LNCaP clone FGC (cell line): ENCODE data around the gene USP20.

Source experiments
- DNase-seq: peaks from one replicate; pipeline ENCODE4 v3.0.0-alpha.2; 2011; ENCODE audit warnings: low read depth
- H3K4me3 ChIP-seq: 2 replicates; pipeline ENCODE4 v1.5.1; 2011; ENCODE audit warnings: mild to moderate bottlenecking, low read depth, low read length, control low read depth
- TF ChIP-seq, protein P1 (sequence below): IDR thresholded peaks from 2 replicates; pipeline ENCODE4 v1.5.1; 2012; ENCODE audit warnings: mild to moderate bottlenecking; ENCODE audit not compliant: control insufficient read depth, insufficient read depth; ENCODE audit errors: extremely low read depth

The USP20 gene

DNA sequence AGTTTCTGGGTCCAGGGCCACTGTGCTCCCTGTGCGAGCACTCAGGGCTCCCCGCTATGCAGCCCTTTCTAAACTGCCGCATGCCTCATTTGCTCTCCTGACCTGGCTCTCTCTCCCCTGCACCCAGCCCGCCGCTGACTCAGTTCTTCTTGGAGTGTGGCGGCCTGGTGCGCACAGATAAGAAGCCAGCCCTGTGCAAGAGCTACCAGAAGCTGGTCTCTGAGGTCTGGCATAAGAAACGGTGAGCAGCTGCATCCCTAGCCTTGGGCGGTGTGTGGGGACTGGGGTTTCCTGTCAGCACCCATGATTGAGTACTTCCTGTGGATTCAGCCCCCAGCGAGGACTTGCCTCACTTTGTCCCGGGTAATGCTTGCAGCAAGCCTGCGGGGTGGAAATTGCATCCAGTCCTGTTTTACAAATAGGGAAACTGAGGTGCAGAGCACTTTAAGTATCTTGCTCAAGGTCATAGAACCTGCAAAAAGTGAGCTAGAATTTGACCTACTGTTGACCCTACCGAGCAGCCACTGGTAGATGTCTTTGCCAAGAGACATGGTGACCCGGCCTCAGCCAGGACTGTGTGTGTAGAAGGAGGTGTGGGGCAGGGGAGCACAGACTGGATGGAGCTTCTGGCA, 27.9 kb downstream of the USP20 start:
- DNase-seq = no peak
- no peak overlapping the region for H3K4me3 ChIP-seq
- TF ChIP-seq, protein P1, sequence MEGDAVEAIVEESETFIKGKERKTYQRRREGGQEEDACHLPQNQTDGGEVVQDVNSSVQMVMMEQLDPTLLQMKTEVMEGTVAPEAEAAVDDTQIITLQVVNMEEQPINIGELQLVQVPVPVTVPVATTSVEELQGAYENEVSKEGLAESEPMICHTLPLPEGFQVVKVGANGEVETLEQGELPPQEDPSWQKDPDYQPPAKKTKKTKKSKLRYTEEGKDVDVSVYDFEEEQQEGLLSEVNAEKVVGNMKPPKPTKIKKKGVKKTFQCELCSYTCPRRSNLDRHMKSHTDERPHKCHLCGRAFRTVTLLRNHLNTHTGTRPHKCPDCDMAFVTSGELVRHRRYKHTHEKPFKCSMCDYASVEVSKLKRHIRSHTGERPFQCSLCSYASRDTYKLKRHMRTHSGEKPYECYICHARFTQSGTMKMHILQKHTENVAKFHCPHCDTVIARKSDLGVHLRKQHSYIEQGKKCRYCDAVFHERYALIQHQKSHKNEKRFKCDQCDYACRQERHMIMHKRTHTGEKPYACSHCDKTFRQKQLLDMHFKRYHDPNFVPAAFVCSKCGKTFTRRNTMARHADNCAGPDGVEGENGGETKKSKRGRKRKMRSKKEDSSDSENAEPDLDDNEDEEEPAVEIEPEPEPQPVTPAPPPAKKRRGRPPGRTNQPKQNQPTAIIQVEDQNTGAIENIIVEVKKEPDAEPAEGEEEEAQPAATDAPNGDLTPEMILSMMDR = no peak

DNA sequence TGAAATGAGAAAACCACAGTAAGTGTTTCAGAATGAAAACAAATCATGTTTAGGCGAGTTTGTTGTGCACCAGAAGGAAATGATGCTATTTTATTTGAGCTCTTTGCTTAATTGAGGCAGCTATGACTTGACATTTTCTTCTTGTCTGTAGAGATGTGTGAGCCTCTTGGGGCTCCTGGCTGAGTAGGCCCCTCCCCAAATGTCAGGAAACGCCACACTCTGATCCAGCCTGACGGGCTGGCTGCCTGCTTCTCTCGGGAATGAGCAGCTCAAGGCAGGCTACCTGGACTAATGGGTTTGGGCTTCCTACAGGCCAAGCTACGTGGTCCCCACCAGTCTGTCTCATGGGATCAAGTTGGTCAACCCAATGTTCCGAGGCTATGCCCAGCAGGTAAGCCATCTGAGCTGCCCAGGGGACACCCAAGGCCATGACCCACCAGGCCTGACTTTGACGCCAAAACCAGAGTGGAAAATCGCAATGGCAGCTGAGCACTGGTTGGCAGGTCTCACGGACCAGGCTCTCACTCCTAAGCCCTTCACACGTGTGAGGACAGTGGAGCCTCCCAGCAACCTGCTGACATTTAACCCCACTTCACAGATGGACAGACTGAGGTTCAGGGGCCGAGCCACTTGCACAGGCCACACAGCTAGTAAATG, 29.9 kb downstream of the USP20 start:
- no peak overlapping the region for H3K4me3 ChIP-seq
- TF ChIP-seq, protein P1 = no peak
- DNase-seq = no peak

DNA sequence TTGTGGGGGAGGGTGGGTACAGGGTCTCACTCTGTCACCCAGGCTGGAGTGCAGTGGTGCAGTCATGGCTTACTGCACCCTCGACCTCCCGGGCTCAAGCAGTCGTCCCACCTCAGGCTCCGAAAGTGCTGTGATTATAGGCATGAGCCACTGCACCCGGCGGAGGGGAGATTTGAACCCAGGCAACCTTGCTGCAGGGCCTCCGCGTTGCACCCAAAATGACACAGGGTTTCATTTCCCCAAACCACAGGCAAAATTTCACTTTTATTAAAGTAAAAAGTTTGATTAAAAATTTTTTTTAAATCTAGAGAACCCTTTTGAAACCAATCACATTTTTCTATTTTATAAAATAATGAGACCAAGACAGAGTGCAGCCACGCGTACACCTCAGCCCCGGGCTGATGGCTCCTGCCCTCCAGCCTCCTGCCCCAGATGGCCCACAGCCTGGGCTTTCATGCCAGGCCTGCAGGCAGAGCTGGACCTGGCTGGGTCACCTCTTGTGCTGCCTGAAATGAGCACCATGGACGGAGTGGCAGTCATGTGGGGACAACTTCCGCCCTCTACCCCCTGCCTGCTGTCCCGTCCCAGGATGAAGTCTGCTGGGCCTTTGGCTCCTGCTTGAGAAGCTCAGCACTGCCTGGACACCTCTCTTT, 30.5 kb downstream of the USP20 start:
- DNase-seq = no peak
- TF ChIP-seq, protein P1 = no peak

DNA sequence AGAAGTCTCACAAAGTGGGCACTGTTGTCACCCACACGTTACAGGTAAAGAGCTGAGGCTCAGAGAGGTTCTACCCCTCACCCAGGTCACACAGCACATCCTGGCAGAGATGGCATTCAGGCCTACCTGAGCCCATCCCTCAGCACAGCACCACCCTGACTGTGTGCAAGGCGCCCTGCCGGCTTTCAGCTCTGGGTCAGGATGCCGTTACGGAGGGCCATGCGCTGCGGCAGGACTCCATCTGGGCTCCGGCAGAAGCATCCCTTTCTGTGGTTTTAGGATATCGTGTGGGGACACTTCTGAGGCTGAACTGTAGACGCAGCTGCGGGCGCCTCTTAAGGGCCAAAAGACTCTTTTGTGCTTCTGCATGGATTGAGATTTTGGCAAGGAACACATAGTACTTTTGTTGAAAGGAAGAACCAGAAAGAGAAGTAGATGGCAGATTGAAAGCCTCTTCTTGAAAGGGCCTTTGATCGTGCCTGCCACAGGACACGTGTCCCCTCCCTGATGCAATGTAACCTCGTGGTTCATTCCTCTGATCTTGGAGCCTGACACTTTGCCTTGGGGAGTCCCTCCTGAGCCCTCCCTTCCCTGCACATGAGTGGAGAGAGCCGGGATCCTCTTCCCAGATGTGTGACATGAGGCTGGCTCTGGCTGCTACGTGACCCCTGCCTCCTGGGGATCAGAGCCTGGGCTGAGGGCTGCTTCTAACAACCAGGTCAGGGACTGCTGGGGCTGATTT, 31.3 kb downstream of the USP20 start:
- DNase-seq = no peak
- no peak overlapping the region for H3K4me3 ChIP-seq
- TF ChIP-seq, protein P1 = no peak

More for the DNA sequence above, 30.5 kb downstream of the USP20 start:
- H3K4me3 ChIP-seq = no peak overlapping the region

DNA sequence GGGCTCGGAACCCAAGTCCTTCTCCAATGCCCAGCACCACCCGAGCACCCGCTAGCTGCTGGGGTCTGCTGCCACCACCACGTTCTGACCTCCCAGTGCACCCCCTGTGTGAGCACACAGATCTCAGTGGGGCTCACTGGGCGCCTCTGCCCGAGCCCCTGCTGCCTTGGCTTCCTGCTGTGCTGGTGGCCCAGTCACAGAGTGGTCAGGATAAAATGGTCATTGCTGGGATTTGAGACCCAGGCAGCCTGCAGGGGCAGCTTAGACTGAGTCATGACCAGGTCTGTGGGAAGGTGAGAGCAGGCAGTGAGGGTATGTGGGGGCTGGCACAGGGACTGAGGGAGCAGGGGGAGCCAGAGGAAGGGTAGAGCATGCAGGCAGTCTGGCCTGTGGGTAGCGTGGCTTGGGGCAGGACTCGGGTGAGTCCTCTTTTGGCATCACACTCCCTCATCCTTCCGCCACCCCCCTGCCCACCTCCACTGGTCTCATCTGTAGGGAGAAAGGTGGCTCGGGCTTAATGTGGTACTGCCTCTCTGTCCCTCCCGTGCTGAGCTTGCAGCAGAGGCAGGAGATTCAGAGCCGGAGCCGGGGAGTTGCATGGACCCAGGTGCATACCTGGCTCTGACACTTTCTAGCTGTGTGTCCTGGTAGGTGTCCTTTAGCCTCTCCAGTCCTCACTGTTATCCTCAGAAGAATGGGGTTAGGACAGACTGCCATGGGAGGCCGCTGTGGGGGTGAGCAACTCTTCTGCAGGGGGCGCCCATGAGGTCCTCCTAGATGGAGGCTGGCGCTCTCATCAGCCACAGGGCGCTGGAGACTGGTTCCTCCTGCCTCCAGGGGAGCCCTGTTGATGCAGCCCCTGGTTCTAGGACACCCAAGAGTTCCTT, 32.1 kb downstream of the USP20 start:
- TF ChIP-seq, protein P1 = no peak
- no peak overlapping the region for H3K4me3 ChIP-seq
- no peak for DNase-seq

DNA sequence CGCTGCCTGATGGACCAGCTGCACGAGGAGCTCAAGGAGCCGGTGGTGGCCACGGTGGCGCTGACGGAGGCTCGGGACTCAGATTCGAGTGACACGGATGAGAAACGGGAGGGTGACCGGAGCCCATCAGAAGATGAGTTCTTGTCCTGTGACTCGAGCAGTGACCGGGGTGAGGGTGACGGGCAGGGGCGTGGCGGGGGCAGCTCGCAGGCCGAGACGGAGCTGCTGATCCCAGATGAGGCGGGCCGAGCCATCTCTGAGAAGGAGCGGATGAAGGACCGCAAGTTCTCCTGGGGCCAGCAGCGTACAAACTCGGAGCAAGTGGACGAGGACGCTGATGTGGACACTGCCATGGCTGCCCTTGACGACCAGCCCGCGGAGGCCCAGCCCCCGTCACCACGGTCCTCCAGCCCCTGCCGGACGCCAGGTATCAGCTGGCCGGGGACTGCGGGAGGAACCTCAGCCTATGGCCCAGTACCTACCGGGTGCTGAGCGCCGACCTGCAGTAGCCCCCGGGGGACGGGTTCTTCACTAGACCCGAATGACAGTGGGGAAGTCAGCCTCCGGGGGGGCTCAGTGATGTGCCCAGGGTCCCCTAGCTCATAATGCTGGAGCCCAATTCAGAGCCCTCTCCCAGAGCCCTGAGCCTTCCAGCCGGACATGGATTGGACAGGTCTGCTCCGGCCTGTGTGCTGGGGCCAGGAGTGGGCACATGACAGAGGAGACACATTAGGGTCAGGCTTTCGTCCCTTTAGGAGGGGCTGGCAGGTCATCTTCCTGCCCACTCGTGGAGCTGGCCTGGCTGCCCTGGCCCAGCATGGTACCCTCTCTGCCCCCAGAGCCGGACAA, 33.0 kb downstream of the USP20 start:
- TF ChIP-seq, protein P1 = no peak
- no peak overlapping the region for H3K4me3 ChIP-seq
- DNase-seq = no peak
